NCI-H2107 (cell line): ENCODE data around the gene CKLF.
A peak's percentile ranks its signal among the peaks of the same experiment; 100 is the strongest.
"Not testable (repeated sequence)": the region's sequence is repeated elsewhere in the genome, so short reads cannot be mapped to it uniquely, and the experiment has no call there.

Source experiments
- DNase-seq: peaks from one replicate; lab custom pipeline; 2025; lab: John Stamatoyannopoulos, UW

CKLF gene

DNA sequence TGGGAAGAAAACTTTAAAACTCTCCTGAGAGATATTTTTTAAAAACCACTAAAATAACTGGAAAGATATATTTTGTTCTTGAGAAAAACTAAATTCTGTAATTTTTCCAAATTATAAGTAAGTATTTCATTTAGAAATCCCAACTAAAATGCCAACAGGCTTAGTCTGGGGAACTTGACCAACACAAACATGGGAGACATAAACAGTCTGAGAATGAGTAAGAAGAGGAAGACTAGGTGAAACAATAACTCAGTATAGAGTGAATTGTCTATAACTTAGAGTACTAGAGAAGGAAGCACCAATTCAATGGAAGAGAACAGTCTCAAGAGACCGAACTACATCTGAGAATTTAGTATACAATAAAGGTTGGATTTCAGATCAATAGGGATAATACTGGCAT, 16.8 kb downstream of the CKLF start:
- DNase-seq, result no peak

- no peak for DNase-seq
These were observed 17.5 kb downstream of the CKLF start for GRCh38 chr16:66569827-66570405.

GRCh38 chr16:66572356-66572755, 20.0 kb downstream of the CKLF start:
- DNase-seq, result no peak

GRCh38 chr16:66574081-66574480, 21.7 kb downstream of the CKLF start:
- DNase-seq, result no peak

GRCh38 chr16:66574531-66574930, 22.2 kb downstream of the CKLF start:
- no peak for DNase-seq

DNA sequence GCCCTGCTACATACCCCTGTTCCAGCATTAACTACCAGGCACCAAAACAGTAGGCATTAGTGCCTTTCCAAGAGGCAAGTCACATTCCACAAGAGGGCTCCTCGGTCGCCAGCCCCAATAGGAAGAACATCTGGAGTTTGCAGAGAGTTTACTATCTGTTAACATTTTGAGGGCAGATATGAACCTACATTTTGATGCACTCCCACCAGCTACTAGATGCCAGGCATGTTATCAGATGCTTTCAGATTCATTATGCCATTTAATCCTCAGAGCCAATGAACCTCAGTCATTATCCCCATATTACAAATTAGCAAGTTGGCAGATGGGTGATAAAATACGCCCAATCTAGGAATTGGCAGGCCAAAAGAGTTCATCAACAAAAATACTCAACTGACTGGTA, 22.7 kb downstream of the CKLF start:
- DNase-seq, result no peak

GRCh38 chr16:66576296-66576695, 23.9 kb downstream of the CKLF start:
- DNase-seq, result no peak

GRCh38 chr16:66578651-66579531, 26.5 kb downstream of the CKLF start, which contains the start of gene CMTM2:
Gene CMTM2, plus strand, starts transcription at chr16:66579463. Its CDS starts 145 bp downstream, at chr16:66579608.
- DNase-seq, result no peak

- DNase-seq, result peak; percentile 11
These were observed 28.3 kb downstream of the CKLF start for GRCh38 chr16:66580605-66581209.

GRCh38 chr16:66581246-66581952, 29.0 kb downstream of the CKLF start:
- DNase-seq, result no peak

GRCh38 chr16:66585481-66586239, 33.3 kb downstream of the CKLF start:
- no peak for DNase-seq

DNA sequence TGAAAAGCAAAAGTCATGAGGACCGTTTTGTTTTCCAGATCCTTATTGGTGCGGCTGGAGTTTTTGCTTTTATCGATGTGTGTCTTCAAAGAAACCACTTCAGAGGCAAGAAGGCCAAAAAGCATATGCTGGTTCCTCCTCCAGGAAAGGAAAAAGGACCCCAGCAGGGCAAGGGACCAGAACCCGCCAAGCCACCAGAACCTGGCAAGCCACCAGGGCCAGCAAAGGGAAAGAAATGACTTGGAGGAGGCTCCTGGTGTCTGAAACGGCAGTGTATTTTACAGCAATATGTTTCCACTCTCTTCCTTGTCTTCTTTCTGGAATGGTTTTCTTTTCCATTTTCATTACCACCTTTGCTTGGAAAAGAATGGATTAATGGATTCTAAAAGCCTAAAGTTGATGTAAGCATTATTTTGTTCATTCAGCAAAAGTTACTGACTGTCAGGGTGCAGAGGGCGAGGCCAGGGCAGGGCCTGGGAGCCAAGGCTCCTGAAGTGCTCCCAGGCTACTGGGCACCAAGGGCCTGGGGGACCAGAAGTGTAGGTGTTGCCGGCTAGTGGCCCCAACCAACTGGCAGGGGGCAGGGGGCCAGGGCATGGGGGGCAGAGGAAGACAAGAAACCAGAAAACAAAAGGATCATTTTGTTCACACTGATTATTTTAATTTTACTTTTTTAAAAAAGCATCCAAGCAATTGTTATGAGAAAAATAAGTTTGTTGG, 35.7 kb downstream of the CKLF start:
- no peak for DNase-seq

GRCh38 chr16:66588981-66589713, 36.8 kb downstream of the CKLF start:
- no peak for DNase-seq

DNA sequence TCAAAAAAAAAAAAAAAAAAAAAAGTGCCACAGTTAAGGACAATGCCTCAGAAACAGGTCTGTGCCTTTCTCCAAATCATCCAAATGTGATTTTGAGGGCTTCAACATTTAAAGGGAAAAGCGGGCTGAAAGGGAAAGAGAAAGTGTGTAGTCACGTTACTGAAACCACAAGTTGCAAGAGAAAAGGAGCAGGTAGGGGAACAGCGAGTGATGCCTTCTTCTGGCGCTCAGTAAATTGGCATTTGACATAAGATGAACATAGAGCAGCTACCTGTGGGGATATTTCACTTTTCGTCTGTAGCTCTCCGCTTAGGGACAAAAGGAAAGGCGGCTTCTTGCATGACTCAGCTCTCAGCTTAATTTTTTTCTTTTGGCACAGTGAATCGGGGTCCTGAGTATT, 37.9 kb downstream of the CKLF start:
- no peak for DNase-seq

GRCh38 chr16:66591018-66591417, 38.6 kb downstream of the CKLF start:
- DNase-seq, result no peak

GRCh38 chr16:66592241-66592640, 39.9 kb downstream of the CKLF start:
- no peak for DNase-seq

GRCh38 chr16:66592814-66593213, 40.4 kb downstream of the CKLF start:
- DNase-seq, result no peak

DNA sequence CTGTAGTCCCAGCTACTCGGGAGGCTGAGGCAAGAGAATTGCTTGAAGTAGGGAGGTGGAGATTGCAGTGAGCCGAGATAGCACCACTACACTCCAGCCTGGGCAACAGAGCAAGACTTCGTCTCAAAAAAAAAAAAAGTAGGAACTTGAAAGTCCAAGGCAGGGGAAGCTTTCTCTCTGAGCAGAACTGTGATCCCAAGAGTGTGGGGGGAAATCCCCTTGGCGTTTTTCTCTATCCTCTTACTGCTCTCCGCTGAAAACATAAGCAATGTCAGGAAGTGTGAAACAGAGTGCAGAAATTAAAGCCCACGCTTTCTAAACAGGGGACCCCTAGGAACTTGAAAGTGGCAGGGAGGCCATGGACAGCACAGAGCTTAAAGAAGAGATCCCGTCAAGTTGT, 42.4 kb downstream of the CKLF start:
- DNase-seq, result no peak

DNA sequence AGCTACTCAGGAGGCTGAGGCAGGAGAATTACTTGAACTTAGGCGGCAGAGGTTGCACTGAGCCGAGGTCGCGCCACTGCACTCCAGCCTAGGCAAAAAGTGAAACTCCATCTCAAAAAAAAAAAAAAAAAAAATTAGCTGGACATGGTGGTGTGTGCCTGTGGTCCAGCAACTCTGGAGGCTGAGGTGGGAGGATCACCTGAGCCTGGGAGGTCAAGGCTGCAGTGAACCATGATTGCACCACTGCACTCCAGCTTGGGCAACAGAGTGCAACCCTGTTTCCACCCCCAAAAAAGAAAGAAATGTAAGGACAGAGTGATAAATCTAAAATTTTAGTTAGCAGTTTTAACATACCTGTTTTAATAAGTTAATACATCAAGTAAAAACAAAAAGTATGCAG, 44.2 kb downstream of the CKLF start:
- DNase-seq, result not testable (repeated sequence)
